ENCODE measurements around the gene HELQ. TPM values are rescaled to one million over a fixed set of nuclear protein-coding genes. Genes with fewer than 3 reads are reported as not detected.

HELQ gene
- total and polyA plus RNA-seq, 10 of the 15 experiments (the other 5 are each of a cell fraction or from before 2014, with no cell fraction given) = 4.5 to 13.3 (median 10.6) TPM

DNA sequence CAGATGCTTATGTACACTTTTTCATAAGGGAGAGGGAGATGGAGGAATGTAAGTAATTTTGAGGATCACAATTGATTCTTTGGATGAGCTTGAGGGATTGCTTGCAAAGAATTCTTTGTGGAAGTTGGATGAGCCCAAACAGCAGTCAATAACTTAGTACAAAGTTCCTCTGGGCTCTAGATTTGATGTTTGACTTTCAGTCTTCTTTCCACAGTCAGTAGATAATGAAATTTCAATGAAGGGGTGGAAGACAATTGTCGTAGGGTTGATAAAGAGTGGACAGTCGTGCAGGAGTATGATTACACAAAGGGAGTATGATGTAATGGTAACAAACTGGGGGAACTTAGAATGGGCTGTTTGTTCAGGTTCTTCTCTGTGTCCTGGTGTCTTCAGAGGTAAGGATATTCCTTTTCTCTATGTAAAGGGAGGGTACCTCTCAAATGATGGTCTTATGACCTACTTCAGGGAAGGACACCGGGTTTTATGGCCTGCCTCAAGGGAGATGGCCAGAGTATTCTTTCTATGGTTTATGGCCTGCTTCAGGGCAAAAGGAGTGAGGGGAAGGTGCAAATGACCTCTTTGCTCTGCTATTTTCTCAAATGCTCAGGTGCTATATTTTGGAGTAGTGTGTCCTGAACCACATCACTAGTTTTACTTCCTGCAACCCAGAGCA, 31.0 kb upstream of the HELQ start (continued):
- TF ChIP-seq, protein P1, sequence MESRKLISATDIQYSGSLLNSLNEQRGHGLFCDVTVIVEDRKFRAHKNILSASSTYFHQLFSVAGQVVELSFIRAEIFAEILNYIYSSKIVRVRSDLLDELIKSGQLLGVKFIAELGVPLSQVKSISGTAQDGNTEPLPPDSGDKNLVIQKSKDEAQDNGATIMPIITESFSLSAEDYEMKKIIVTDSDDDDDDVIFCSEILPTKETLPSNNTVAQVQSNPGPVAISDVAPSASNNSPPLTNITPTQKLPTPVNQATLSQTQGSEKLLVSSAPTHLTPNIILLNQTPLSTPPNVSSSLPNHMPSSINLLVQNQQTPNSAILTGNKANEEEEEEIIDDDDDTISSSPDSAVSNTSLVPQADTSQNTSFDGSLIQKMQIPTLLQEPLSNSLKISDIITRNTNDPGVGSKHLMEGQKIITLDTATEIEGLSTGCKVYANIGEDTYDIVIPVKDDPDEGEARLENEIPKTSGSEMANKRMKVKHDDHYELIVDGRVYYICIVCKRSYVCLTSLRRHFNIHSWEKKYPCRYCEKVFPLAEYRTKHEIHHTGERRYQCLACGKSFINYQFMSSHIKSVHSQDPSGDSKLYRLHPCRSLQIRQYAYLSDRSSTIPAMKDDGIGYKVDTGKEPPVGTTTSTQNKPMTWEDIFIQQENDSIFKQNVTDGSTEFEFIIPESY (IDR thresholded peaks at IDR 0.05) = no peak
- TF ChIP-seq GATAD2B (conservative IDR thresholded peaks at IDR 0.05; ENCODE audit: low read depth) (no peak), ZZZ3 (IDR thresholded peaks at IDR 0.05; ENCODE audit: control insufficient read depth, insufficient read length, low read depth) (no peak), BACH1 (IDR thresholded peaks at IDR 0.05; ENCODE audit: borderline replicate concordance) (no peak), NFYA (IDR thresholded peaks at IDR 0.05; ENCODE audit: borderline replicate concordance, low read depth, low read length) (no peak)
- TF ChIP-seq, protein P2, sequence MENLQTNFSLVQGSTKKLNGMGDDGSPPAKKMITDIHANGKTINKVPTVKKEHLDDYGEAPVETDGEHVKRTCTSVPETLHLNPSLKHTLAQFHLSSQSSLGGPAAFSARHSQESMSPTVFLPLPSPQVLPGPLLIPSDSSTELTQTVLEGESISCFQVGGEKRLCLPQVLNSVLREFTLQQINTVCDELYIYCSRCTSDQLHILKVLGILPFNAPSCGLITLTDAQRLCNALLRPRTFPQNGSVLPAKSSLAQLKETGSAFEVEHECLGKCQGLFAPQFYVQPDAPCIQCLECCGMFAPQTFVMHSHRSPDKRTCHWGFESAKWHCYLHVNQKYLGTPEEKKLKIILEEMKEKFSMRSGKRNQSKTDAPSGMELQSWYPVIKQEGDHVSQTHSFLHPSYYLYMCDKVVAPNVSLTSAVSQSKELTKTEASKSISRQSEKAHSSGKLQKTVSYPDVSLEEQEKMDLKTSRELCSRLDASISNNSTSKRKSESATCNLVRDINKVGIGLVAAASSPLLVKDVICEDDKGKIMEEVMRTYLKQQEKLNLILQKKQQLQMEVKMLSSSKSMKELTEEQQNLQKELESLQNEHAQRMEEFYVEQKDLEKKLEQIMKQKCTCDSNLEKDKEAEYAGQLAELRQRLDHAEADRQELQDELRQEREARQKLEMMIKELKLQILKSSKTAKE (IDR thresholded peaks at IDR 0.05; ENCODE audit: low read depth, poor library complexity, severe bottlenecking) = no peak
- TF ChIP-seq, protein P3, sequence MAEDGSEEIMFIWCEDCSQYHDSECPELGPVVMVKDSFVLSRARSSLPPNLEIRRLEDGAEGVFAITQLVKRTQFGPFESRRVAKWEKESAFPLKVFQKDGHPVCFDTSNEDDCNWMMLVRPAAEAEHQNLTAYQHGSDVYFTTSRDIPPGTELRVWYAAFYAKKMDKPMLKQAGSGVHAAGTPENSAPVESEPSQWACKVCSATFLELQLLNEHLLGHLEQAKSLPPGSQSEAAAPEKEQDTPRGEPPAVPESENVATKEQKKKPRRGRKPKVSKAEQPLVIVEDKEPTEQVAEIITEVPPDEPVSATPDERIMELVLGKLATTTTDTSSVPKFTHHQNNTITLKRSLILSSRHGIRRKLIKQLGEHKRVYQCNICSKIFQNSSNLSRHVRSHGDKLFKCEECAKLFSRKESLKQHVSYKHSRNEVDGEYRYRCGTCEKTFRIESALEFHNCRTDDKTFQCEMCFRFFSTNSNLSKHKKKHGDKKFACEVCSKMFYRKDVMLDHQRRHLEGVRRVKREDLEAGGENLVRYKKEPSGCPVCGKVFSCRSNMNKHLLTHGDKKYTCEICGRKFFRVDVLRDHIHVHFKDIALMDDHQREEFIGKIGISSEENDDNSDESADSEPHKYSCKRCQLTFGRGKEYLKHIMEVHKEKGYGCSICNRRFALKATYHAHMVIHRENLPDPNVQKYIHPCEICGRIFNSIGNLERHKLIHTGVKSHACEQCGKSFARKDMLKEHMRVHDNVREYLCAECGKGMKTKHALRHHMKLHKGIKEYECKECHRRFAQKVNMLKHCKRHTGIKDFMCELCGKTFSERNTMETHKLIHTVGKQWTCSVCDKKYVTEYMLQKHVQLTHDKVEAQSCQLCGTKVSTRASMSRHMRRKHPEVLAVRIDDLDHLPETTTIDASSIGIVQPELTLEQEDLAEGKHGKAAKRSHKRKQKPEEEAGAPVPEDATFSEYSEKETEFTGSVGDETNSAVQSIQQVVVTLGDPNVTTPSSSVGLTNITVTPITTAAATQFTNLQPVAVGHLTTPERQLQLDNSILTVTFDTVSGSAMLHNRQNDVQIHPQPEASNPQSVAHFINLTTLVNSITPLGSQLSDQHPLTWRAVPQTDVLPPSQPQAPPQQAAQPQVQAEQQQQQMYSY (CRISPR knock-in tag; IDR thresholded peaks at IDR 0.05) = no peak
